ENCODE data around the gene FNIP1. TPM values are rescaled to one million over a fixed set of nuclear protein-coding genes. Genes with fewer than 3 reads are reported as not detected.

Gene FNIP1
- total and polyA plus RNA-seq, 2 experiments from 2014 or later: 8.2 to 27.9 TPM

- Mint-ChIP-seq H3K9me3 (no peaks in the 10 kb centered on the region), H3K27ac (no peak overlapping the region), H3K4me3 (no peak overlapping the region), H3K27me3 (ENCODE audit: insufficient read depth, low read depth, poor library complexity) (no peaks in the 10 kb centered on the region), H3K4me1 (peaks cover 4% of the 10 kb centered on the region; the same call in 2 of the 3 replicates), H3K36me3 (ENCODE audit: low read depth) (no peaks in the 10 kb centered on the region)
- Histone ChIP-seq H3K4me1 (ENCODE audit: insufficient read depth) (peaks cover 39% of the 10 kb centered on the region), H3K27ac (ENCODE audit: low read depth) (no peak overlapping the region), H3K27me3 (ENCODE audit: insufficient read depth) (no peaks in the 10 kb centered on the region), H3K79me2 (replicated peaks; ENCODE audit: insufficient read depth) (peaks cover 100% of the 10 kb centered on the region), H3K9me2 (ENCODE audit: insufficient read depth) (no peaks in the 10 kb centered on the region), H2AFZ (no peak overlapping the region), H3K4me2 (no peak overlapping the region), H4K20me1 (replicated peaks; ENCODE audit: insufficient read depth) (peaks cover 15% of the 10 kb centered on the region), H3K36me3 (ENCODE audit: insufficient read depth) (no peaks in the 10 kb centered on the region), H3K4me3 (no peak overlapping the region), H3F3A (replicated peaks; ENCODE audit: low read depth) (no peaks in the 10 kb centered on the region)
- no peak for DNase-seq (ENCODE audit: low spot score)
- no peak for ATAC-seq
- TF ChIP-seq EZH2phosphoT487 (IDR thresholded peaks at IDR 0.05; ENCODE audit: unreplicated experiment) (no peak), CREB1 (CRISPR knock-in tag; IDR thresholded peaks at IDR 0.05; ENCODE audit: low read depth) (no peak), POLR2AphosphoS5 (IDR thresholded peaks at IDR 0.05; ENCODE audit: low read depth) (no peak), REST (IDR thresholded peaks at IDR 0.05; ENCODE audit: unreplicated experiment) (no peak), STAT1 (IDR thresholded peaks at IDR 0.05; ENCODE audit: unreplicated experiment) (no peak), NANOG (IDR thresholded peaks at IDR 0.05; ENCODE audit: borderline replicate concordance) (no peak), EZH2 (IDR thresholded peaks at IDR 0.05; ENCODE audit: low read depth, unreplicated experiment) (no peak), ZNF114 (CRISPR knock-in tag; IDR thresholded peaks at IDR 0.05) (no peak), JUNB (IDR thresholded peaks at IDR 0.05; ENCODE audit: unreplicated experiment) (no peak), CTCF (conservative IDR thresholded peaks at IDR 0.05; ENCODE audit: low read depth in 2 of 2) (no peak), ZNF331 (CRISPR knock-in tag; IDR thresholded peaks at IDR 0.05; ENCODE audit: low read depth) (no peak), ZNF462 (CRISPR knock-in tag; IDR thresholded peaks at IDR 0.05) (no peak), ETS1 (IDR thresholded peaks at IDR 0.05) (no peak)
Measured at GRCh38 chr5:131628990-131629389, 167.8 kb downstream of the FNIP1 start.

Measured in GM23338 (cell line).